Activated CD8-positive, alpha-beta memory T cell treated with anti-CD3 and anti-CD28 coated beads, Interleukin-2, amount 50 U/mL, for 48 hours (primary cell): ENCODE data around the gene ERMN.
A peak's percentile ranks its signal among the peaks of the same experiment; 100 is the strongest.
"Not testable (repeated sequence)": the region's sequence is repeated elsewhere in the genome, so short reads cannot be mapped to it uniquely, and the experiment has no call there.

Experiments used
- DNase-seq: peaks from one replicate; pipeline ENCODE4 v3.0.0-alpha.2; 2020

ERMN gene, protein sequence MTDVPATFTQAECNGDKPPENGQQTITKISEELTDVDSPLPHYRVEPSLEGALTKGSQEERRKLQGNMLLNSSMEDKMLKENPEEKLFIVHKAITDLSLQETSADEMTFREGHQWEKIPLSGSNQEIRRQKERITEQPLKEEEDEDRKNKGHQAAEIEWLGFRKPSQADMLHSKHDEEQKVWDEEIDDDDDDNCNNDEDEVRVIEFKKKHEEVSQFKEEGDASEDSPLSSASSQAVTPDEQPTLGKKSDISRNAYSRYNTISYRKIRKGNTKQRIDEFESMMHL

GRCh38 chr2:157325786-157326185, at the start of gene ERMN:
Gene ERMN (minus strand): TSS chr2:157325824. CDS start chr2:157325642, 182 bp downstream.
- no peak for DNase-seq

DNA sequence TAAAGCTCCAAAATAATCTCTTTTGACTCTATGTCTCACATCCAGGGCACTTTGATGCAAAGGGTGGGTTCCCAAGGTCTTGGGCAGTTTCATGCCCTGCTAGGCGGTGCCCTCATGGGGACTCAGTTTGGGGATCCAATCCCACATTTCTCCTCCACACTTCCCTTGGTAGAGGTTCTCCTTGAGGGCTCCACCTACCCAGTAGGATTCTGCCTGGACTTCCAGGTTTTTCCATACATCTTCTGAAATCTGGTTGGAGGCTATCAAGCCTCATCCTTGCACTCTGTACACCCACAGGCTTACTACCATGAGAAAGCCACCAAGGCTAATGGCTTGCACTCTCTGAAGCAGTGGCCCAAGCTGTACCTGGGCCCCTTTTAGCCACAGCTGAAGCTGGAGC, 49.8 kb upstream of the ERMN start:
- DNase-seq: no peak

DNA sequence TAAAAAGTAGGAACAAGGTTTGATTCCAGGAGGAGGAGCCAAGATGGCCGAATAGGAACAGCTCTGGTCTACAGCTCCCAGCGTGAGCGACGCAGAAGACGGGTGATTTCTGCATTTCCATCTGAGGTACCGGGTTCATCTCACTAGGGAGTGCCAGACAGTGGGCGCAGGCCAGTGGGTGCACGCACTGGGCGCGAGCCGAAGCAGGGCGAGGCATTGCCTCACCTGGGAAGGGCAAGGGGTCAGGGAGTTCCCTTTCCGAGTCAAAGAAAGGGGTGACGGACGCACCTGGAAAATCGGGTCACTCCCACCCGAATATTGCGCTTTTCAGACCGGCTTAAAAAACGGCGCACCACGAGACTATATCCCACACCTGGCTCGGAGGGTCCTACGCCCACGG, 42.9 kb upstream of the ERMN start:
- DNase-seq: not testable (repeated sequence)

- DNase-seq: no peak
These were observed 42.1 kb upstream of the ERMN start for GRCh38 chr2:157367704-157368103.

DNA sequence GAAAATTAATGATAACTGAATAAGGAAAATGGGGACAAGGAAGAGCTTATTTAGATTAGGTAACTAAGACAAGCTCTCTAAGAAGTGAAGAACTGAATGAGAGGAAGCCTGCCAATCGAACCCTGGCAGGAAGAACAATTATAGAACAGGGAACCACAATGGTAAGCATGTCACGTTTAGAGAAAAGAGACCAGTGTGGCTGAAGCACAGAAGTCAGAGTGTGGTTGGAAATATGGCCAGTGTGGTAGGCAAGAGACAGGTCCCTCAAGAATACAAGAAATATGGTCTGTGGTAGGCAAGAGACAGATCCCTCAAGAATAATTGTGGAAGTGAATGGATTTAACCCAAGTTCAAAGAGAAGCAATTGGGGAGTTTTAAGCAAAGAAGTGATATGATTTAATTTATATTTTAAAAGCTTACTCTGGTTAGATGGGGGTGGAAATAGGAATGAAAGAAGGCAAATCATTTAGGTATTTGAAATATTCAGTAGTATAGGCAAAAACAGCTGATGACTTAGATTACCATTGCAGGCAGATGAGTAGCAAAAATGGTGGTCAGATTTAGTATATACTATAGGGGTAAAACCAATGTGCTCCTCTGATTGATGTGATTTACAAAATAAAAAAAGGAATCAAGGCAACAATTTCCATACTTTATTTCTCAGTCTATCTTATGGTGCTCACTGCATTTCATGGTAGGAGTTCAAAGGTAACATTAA, 38.8 kb upstream of the ERMN start:
- DNase-seq: no peak

DNA sequence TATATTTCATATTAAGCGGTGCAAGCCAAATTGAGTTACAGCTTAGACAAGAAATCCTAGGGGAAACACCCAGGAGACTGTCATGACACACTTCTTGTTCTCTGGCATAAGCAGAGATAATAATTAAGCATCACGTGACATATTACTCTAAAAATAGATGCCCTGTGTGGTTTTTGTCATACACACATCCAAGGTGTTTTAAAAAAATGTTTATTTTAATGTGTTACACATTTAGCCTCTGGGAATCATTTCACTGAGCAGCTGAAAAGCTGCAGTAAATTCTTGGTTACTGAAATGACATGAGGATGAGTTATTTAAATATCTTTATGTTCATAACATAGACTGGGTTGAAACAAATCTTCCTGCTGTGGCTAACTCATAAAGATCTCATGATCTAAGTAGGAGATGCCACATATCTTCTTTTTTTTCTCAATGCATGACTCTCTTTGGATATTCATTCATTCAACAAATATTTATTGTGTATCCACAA, 38.0 kb upstream of the ERMN start:
- DNase-seq: no peak

GRCh38 chr2:157362627-157363026, 37.0 kb upstream of the ERMN start:
- no peak for DNase-seq

GRCh38 chr2:157361526-157361925, 35.9 kb upstream of the ERMN start:
- no peak for DNase-seq

DNA sequence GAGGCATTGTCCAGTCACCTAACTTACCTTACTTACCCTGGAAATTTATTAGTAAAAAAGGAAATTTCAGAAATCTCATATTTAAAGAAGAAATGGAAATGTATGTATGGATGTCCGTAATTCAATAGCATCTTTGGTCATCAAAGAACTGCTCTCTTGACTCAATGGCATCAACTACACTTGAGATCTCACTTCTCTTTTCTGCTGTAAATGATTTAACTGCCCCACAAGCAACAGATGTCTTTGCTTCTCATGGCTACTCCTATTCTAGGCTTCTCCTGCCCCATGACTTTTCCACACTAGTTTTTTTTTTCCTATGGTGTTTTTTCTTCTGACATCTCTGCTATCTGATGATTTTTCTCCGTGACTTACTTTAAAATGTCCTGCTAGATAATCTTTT, 34.0 kb upstream of the ERMN start:
- DNase-seq: no peak

DNA sequence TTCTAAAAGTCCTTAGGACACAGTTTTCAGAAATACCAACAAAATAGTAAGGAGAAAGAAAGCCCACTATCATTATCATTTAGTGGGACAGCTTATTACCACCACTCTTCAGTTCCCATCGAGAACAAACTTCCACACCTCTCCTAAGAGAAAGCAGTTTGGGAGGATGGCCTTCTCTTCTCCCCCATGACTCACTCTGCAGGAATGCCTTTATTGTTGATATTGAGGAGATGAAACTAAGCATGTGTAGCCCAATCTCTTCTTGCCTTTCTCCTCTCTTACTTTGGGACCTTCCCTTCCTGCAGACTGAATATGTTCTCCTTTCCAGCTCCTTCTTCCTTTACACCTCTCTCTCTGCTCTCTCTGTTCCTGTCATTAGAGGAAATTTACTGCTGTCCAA, 30.0 kb upstream of the ERMN start:
- DNase-seq: no peak

DNA sequence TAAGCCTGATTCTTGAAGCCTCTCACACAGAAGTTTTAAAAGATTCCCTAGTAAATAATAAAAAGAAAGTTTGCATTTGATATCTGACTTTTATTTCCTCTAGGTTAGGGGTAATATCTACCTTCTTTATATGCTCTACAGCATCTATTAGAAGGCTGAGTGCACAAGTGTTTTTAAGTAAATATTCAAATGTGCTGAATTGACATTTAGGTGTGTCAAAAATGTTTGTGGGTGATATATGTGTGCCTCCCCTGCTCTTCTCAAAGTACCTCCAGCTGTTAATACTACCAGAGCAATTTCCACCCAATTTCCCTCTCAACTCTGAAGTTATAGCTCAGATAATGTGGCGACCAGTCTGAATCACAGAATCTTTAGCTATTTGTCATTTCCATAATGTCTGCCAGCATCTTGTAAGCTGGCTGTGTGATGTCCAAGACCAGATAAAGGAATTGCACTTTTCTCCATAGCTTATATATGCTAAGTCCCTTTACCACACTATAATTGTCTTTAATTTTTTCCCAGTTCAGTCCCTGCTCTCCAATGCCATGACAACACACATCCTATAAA, 24.4 kb upstream of the ERMN start:
- DNase-seq: no peak

GRCh38 chr2:157348291-157348921, 22.8 kb upstream of the ERMN start:
- DNase-seq: no peak

- no peak for DNase-seq
These were observed 20.2 kb upstream of the ERMN start for GRCh38 chr2:157345647-157346389.

GRCh38 chr2:157341381-157341780, 15.8 kb upstream of the ERMN start:
- not testable (repeated sequence) for DNase-seq

- DNase-seq: no peak
These were observed 14.5 kb upstream of the ERMN start for GRCh38 chr2:157339965-157340655.

- DNase-seq: no peak
These were observed 12.4 kb upstream of the ERMN start for GRCh38 chr2:157337978-157338377.

DNA sequence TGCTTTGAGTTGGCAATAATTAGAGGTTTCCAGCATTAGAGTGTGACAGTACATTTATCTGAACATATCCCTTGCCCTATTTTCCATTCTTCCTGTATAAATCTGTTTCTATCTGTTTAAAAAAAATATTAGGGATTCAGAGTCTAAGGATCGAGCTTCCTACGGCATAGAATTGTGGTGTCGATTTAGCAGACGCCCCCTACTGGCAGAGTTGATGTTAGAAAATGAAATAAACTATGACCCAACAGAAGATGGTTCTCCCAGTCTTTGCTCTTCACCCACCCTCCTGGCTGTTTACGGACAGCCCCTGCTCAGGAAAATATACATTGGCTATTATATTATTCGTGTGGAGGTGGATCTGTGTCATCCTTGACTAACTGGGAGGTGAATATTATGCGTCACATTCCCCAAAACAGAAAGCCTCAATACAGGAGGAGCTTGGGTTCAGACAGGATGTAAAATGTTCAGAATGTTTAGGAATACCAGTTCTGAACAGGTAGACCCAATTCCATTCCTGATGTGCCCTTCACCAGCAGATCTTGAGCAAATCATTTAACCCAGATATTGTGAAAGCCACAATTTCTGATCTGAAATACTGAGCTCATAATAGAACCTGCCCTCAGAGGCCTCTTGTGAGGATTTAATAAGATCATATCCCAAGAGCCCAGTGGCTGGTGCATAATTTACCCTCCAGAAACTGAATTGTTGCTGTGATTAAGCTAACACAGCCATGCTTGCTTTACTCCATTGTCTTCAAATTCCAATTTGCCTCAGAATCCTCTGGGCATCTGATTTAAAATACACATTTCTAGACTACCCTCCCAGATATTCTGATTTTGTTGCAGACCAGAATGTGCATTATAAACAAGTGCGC, 10.8 kb upstream of the ERMN start:
- peak; percentile 64 for DNase-seq

- DNase-seq: no peak
These were observed 9.2 kb upstream of the ERMN start for GRCh38 chr2:157334797-157335196.

DNA sequence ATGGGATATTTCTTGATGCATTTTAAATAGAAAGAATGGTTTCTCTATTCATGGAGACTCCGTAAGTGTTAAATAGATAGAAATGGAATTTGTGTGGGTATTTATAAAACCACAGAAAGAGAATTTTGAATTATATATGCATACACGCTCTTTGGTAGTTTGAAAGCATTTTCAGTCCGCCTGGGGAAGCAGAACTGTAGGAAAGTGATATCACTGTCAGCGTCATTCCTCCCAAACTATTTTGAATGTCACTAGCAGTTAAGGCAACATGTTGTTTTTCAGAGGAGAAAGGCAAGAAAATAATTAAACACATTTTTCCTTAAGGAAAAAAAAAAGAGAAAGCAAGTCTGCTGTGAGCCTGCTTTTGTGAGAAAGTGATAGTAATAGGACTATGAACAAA, 8.7 kb upstream of the ERMN start:
- DNase-seq: no peak

GRCh38 chr2:157333304-157334047, 7.9 kb upstream of the ERMN start:
- DNase-seq: no peak
